Measurements from ENCODE around the gene PTTG1.

GRCh38 chr5:160472482-160472881 lies 50.8 kb downstream of the PTTG1 start:
- no peak for TF ChIP-seq EZH2phosphoT487 (IDR thresholded peaks at IDR 0.05; ENCODE audit: borderline replicate concordance)
- no peak for TF ChIP-seq CTCF (conservative IDR thresholded peaks at IDR 0.05; ENCODE audit: low read length)
